Neural progenitor cell (in vitro differentiated cells): ENCODE results near the gene DHRS4L2.

Source experiments
- CTCF ChIP-seq: fragments of 200-600 bp; sonication (generic); IDR thresholded peaks from 2 replicates; pipeline ENCODE4 v1.5.1; 2017; ENCODE audit warnings: antibody characterized with exemption, mild to moderate bottlenecking
- EZH2 ChIP-seq: fragments of 200-600 bp; sonication (generic); IDR thresholded peaks from 2 replicates; pipeline ENCODE4 v1.6.1; 2017; ENCODE audit warnings: antibody characterized with exemption, mild to moderate bottlenecking, moderate library complexity
- EZH2phosphoT487 ChIP-seq: fragments of 200-600 bp; sonication (generic); IDR thresholded peaks from 2 replicates; pipeline ENCODE4 v1.6.1; 2017; ENCODE audit warnings: antibody characterized with exemption

GRCh38 chr14:24032727-24033418 lies 44.1 kb downstream of the DHRS4L2 start:
- TF ChIP-seq EZH2 (no peak), CTCF (no peak), EZH2phosphoT487 (no peak)
